Keratinocyte (primary cell): Measurements from ENCODE around the gene KAT2B. TPM values are rescaled to one million over a fixed set of nuclear protein-coding genes. Genes with fewer than 3 reads are reported as not detected.

Experiments used
- DNase-seq: peaks from one replicate; pipeline ENCODE4 v3.0.0-alpha.2; 2011; ENCODE audit warnings: low read depth, missing footprints, low spot score
- FAIRE-seq: peaks from 2 replicates; lab custom pipeline; 2011; peaks lifted over from hg19 to GRCh38; lab: Jason Lieb, UNC
- H2AFZ ChIP-seq: 2 replicates; pipeline ENCODE4 v1.6.0; 2012; ENCODE audit warnings: low read length, control low read depth, inconsistent platforms; ENCODE audit not compliant: control insufficient read depth
- H3K27ac ChIP-seq: 2 replicates; pipeline ENCODE4 v1.5.1; 2011; ENCODE audit warnings: low read length; ENCODE audit not compliant: control insufficient read depth, insufficient read depth
- H3K27me3 ChIP-seq: 3 replicates; pipeline ENCODE4 v1.6.0; 2011; ENCODE audit warnings: low read length; ENCODE audit not compliant: control insufficient read depth, insufficient read depth; ENCODE audit errors: extremely low read depth
- H3K36me3 ChIP-seq, 2 experiments: 2 replicates in 1 of 2; 3 replicates in 1 of 2; pipeline ENCODE4 v1.5.1; 2011; ENCODE audit warnings: low read length in 2 of 2, mild to moderate bottlenecking in 1 of 2; ENCODE audit not compliant: control insufficient read depth in 2 of 2, insufficient read depth in 2 of 2; ENCODE audit errors: extremely low read depth in 1 of 2
- H3K4me1 ChIP-seq: 3 replicates; pipeline ENCODE4 v1.5.1; 2011; ENCODE audit warnings: low read length; ENCODE audit not compliant: control insufficient read depth, insufficient read depth; ENCODE audit errors: extremely low read depth
- H3K4me2 ChIP-seq: 3 replicates; pipeline ENCODE4 v1.6.0; 2011; ENCODE audit warnings: low read depth, low read length; ENCODE audit not compliant: control insufficient read depth, insufficient read depth; ENCODE audit errors: extremely low read depth
- H3K4me3 ChIP-seq, 3 experiments: fragments of 200-600 bp in 1 of 3; sonication (generic) in 1 of 3; 2 replicates in 2 of 3; 3 replicates in 1 of 3; pipeline ENCODE4 v1.5.1; 2011 to 2016; ENCODE audit warnings: low read length in 3 of 3, mild to moderate bottlenecking in 3 of 3, control low read depth in 2 of 3, inconsistent platforms in 1 of 3, low read depth in 1 of 3, mixed read lengths in 1 of 3, mixed run types in 1 of 3, moderate library complexity in 1 of 3; ENCODE audit not compliant: control insufficient read depth in 2 of 3, insufficient read depth in 2 of 3; ENCODE audit errors: extremely low read depth in 1 of 3
- H3K79me2 ChIP-seq: 2 replicates; pipeline ENCODE4 v1.6.0; 2012; ENCODE audit warnings: low read length; ENCODE audit not compliant: control insufficient read depth, insufficient read depth
- H3K9ac ChIP-seq: 3 replicates; pipeline ENCODE4 v1.6.0; 2011; ENCODE audit warnings: low read length; ENCODE audit not compliant: control insufficient read depth, insufficient read depth; ENCODE audit errors: extremely low read depth
- H3K9me1 ChIP-seq: 3 replicates; pipeline ENCODE4 v1.6.0; 2011; ENCODE audit warnings: low read length; ENCODE audit not compliant: control insufficient read depth, insufficient read depth; ENCODE audit errors: extremely low read depth
- H3K9me3 ChIP-seq: 2 replicates; pipeline ENCODE4 v1.5.1; 2012; ENCODE audit warnings: low read depth, low read length; ENCODE audit not compliant: control insufficient read depth
- H4K20me1 ChIP-seq: 3 replicates; pipeline ENCODE4 v1.6.0; 2011; ENCODE audit warnings: low read length; ENCODE audit not compliant: control insufficient read depth, insufficient read depth; ENCODE audit errors: extremely low read depth
- CTCF ChIP-seq, 3 experiments: IDR thresholded peaks in 1 of 3; conservative IDR thresholded peaks in 1 of 3; optimal IDR thresholded peaks in 1 of 3; 2 replicates in 2 of 3; 3 replicates in 1 of 3; pipeline versions ENCODE3 to v1.5.1; 2011; ENCODE audit warnings: low read length in 3 of 3, mild to moderate bottlenecking in 3 of 3, moderate library complexity in 2 of 3, control low read depth in 1 of 3, inconsistent platforms in 1 of 3; ENCODE audit not compliant: insufficient read depth in 2 of 3; ENCODE audit errors: extremely low read depth in 1 of 3
- EZH2 ChIP-seq: IDR thresholded peaks from one replicate; pipeline ENCODE4 v1.6.1; 2012; ENCODE audit warnings: inconsistent platforms, mild to moderate bottlenecking, low read length, moderate library complexity
- dilution Hi-C: fragments of 300-500 bp; cut with MboI; formaldehyde crosslinking; loops from one replicate; pipeline ENCODE4 v1.7.0; 2020; ENCODE audit warnings: low sequenced_read_pairs; ENCODE audit not compliant: extremely low pct_ligation_motif_present
- polyA plus RNA-seq, 5 experiments: library from polyadenylated mRNA; depleted of rRNA in 3 of 5; stranded (reverse) in 3 of 5; stranded (forward) in 1 of 5; unstranded in 1 of 5; fragments of >200 nt; gene quantifications; 1 replicate in 1 of 5; 2 replicates in 3 of 5; 3 replicates in 1 of 5; pipeline versions ENCODE4 v1.2.1 to v1.2.3, GENCODE V29; 2011 to 2012; ENCODE audit warnings: missing spikeins in 2 of 5, low read depth in 1 of 5, low replicate concordance in 1 of 5

Gene KAT2B
- polyA plus RNA-seq, 1 donor (not counting 4 experiments of a cell fraction or from before 2014, with no cell fraction given), result 4.6 TPM

- peak overlapping the region; percentile 59 to 78 (median 71) for H3K4me3 ChIP-seq
- TF ChIP-seq EZH2 (no peak), CTCF (optimal IDR thresholded peaks at IDR 0.05 in 1 of 3, IDR thresholded peaks at IDR 0.05 in 1 of 3, conservative IDR thresholded peaks at IDR 0.05 in 1 of 3; ENCODE audit: extremely low read depth in 1 of 3, insufficient read depth in 2 of 3, low read length in 3 of 3) (no peak)
- H4K20me1 ChIP-seq, result no peaks in the 10 kb centered on the region
- H3K79me2 ChIP-seq, result no peaks in the 10 kb centered on the region
- H3K27me3 ChIP-seq, result no peaks in the 10 kb centered on the region
- FAIRE-seq (no peak), DNase-seq (no peak)
- peaks cover 8% of the 10 kb centered on the region for H3K4me1 ChIP-seq
- H3K36me3 ChIP-seq, result no peaks in the 10 kb centered on the region
- dilution Hi-C loops, result no loop called here
- peak overlapping the region; percentile 36 for H2AFZ ChIP-seq
- H3K9ac ChIP-seq, result peak overlapping the region; percentile 43
- no peaks in the 10 kb centered on the region for H3K9me3 ChIP-seq
- peak overlapping the region; percentile 55 for H3K4me2 ChIP-seq
- H3K27ac ChIP-seq, result no peak overlapping the region
- H3K9me1 ChIP-seq, result no peaks in the 10 kb centered on the region
These were observed 831 bp upstream of the KAT2B start for GRCh38 chr3:20039466-20039764.

DNA sequence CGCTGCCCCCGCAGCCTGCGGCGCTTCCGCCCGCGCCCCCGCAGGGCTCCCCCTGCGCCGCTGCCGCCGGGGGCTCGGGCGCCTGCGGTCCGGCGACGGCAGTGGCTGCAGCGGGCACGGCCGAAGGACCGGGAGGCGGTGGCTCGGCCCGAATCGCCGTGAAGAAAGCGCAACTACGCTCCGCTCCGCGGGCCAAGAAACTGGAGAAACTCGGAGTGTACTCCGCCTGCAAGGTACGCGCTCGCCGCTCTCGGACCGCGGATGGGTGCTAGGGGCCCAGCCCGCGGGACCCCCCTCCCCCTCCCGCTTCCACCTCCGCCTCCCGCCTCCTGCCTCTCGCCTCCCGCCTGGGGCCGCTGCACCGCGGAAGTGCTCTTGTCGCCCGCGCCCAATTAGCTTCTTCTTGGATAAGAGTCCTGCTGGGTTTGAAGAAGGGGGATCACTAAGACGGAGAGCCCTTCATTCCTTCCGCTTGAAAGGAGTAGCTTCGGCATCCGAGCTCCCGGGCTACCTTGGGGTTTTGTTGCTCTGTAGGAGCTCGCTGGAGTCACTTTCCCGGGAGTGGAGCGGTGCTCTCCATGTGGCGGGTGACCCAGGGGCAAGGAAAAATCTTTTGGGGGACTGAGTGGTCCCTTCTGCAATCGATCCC is 426 bp downstream of the KAT2B start:
- Histone ChIP-seq H3K9me3 (no peaks in the 10 kb centered on the region), H4K20me1 (no peaks in the 10 kb centered on the region), H3K79me2 (no peaks in the 10 kb centered on the region), H3K4me1 (peaks cover 8% of the 10 kb centered on the region), H3K9me1 (no peaks in the 10 kb centered on the region), H3K36me3 (no peaks in the 10 kb centered on the region), H3K4me3 (peak overlapping the region; percentile 59 to 77 (median 72)), H3K9ac (peak overlapping the region; percentile 45), H3K27ac (no peak overlapping the region), H3K27me3 (no peaks in the 10 kb centered on the region), H2AFZ (peak overlapping the region; percentile 87), H3K4me2 (peak overlapping the region; percentile 91)
- DNase-seq (no peak), FAIRE-seq (no peak)
- TF ChIP-seq CTCF (optimal IDR thresholded peaks at IDR 0.05 in 1 of 3, IDR thresholded peaks at IDR 0.05 in 1 of 3, conservative IDR thresholded peaks at IDR 0.05 in 1 of 3; ENCODE audit: extremely low read depth in 1 of 3, insufficient read depth in 2 of 3, low read length in 3 of 3), result peak in 2 of 3 experiments; percentile 19 to 49
- TF ChIP-seq EZH2, result no peak
- dilution Hi-C loops, result no loop called here
